ENCODE measurements around the gene YARS1. TPM values are rescaled to one million over a fixed set of nuclear protein-coding genes. Genes with fewer than 3 reads are reported as not detected.

The YARS1 gene
- total RNA-seq, 1 donor from 2014 or later = 160 TPM

DNA sequence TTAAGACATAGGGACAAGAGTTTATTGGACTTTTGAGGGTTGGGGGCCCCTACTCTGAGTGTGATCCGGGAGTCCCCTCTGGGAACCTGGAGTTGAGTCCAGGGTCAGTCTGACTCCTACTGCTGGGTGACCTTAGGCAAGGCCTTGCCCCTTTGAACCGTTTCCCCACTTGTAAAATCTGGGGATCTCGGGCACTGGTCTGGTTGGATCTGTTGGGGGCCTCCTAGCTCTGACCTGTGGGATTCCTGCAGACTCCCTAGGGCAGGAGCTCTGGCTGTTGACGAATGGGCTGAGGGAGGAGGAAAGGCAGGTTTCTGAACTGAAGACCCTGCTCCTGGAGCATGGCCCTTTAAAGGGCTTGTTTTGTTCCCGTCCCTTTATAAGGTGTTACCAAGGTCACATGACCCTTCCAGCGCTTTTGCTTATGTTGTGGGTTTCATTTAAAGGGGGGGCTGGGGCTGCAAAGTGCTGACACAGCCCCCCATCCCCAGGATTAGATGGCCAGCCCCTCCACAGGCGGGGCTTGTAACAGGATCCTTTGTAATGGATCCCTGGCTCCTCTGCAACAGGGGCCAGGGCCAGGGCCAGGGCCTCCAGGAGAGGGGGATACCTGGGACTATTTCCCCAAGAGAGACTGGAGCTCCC is 50.7 kb downstream of the YARS1 start:
- no peaks in the 10 kb centered on the region for H3K27me3 Mint-ChIP-seq (ENCODE audit: low read depth)
- H3K4me3 Mint-ChIP-seq (ENCODE audit: unreplicated experiment) = no peak overlapping the region
- no peak overlapping the region for H3K27ac Mint-ChIP-seq (ENCODE audit: unreplicated experiment)
- no peaks in the 10 kb centered on the region for H3K9me3 Mint-ChIP-seq (ENCODE audit: low read depth)
- peaks cover 47% of the 10 kb centered on the region for H3K4me1 Mint-ChIP-seq (ENCODE audit: low read depth)
- no peaks in the 10 kb centered on the region for H3K36me3 Mint-ChIP-seq (ENCODE audit: low read depth)
- TF ChIP-seq, protein P1, sequence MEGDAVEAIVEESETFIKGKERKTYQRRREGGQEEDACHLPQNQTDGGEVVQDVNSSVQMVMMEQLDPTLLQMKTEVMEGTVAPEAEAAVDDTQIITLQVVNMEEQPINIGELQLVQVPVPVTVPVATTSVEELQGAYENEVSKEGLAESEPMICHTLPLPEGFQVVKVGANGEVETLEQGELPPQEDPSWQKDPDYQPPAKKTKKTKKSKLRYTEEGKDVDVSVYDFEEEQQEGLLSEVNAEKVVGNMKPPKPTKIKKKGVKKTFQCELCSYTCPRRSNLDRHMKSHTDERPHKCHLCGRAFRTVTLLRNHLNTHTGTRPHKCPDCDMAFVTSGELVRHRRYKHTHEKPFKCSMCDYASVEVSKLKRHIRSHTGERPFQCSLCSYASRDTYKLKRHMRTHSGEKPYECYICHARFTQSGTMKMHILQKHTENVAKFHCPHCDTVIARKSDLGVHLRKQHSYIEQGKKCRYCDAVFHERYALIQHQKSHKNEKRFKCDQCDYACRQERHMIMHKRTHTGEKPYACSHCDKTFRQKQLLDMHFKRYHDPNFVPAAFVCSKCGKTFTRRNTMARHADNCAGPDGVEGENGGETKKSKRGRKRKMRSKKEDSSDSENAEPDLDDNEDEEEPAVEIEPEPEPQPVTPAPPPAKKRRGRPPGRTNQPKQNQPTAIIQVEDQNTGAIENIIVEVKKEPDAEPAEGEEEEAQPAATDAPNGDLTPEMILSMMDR (IDR thresholded peaks at IDR 0.05) = no peak
- no peak for DNase-seq (ENCODE audit: low spot score)

DNA sequence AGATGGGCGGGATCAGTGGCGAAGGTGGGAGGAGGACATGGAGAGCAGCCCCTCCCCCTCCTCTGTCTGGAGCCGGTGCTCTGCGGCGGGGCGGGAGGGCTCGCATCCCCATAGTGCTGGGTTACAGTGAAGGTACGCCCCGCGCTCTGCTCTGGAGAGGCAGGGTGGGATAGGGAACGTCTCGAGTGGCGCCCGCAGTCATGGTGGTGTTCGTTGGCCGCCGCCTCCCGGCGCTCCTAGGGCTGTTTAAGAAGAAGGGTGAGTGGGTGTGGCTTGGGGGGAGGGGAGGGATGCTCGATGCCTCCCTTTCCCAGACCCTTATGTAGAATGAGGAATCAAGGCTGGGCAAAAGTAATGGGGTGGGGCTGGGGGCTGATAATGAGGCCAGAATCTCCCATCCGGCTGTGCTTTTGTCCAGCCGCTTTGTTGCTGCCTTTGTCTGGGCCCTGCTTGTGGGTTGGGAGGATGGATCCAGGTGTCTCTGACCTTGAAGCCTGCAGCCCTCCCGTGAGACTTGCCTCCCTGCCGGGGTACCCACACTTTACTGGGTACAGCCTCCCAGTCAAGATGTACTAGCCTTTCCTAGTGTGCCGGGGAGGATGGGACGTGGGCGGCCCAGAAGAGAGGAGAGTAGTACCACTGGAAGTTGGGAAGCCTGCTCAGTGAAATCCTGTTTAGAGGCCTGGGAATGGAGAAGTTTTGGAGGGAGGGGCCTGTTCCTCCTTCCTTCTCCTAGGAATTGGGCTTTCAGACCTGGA is 51.4 kb downstream of the YARS1 start:
- DNase-seq (ENCODE audit: low spot score) = no peak
- H3K9me3 Mint-ChIP-seq (ENCODE audit: low read depth) = no peaks in the 10 kb centered on the region
- TF ChIP-seq, protein P1 (IDR thresholded peaks at IDR 0.05) = no peak
- peaks cover 54% of the 10 kb centered on the region for H3K4me1 Mint-ChIP-seq (ENCODE audit: low read depth)
- H3K27me3 Mint-ChIP-seq (ENCODE audit: low read depth) = no peaks in the 10 kb centered on the region
- H3K4me3 Mint-ChIP-seq (ENCODE audit: unreplicated experiment) = no peak overlapping the region
- no peak overlapping the region for H3K27ac Mint-ChIP-seq (ENCODE audit: unreplicated experiment)
- H3K36me3 Mint-ChIP-seq (ENCODE audit: low read depth) = no peaks in the 10 kb centered on the region

DNA sequence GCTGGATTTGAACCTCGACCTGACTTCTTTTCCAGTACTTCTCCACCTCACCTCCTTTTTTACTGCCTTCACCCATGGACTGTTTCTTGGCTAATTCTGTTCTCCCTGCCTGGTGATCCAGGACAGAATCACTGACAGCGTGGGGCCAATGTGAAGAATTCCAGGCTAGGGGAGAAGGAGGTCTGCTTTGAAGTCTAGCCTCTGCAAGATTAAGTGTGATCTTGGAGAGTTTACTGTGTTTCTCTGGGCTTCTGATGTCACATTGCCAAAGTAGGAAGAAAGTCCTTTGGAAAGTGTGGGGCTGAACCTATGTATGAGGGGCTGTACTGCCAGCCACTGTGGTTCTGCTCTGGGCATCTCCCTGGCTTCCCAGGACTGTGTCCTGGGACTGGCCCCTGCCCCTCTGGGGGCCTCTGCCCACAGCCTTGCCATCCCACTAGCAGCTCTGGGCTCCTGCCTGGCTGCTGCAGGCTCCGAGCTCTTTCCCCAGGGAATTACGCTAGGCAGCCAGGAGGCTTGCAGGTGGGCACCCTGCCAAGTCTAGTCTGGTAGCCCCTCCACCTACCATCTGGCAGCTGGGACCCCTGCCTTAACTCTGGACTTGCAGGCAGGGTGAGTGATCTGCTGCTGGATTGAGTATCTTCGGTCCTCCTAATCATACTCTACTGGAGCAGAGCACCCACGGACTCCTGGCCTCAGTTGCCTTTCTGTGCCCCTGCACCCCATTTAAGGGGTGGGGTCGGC is 52.2 kb downstream of the YARS1 start:
- peak overlapping the region; percentile 2 for H3K27ac Mint-ChIP-seq (ENCODE audit: unreplicated experiment)
- no peaks in the 10 kb centered on the region for H3K27me3 Mint-ChIP-seq (ENCODE audit: low read depth)
- peaks cover 60% of the 10 kb centered on the region for H3K4me1 Mint-ChIP-seq (ENCODE audit: low read depth)
- H3K4me3 Mint-ChIP-seq (ENCODE audit: unreplicated experiment) = no peak overlapping the region
- TF ChIP-seq, protein P1 (IDR thresholded peaks at IDR 0.05) = no peak
- DNase-seq (ENCODE audit: low spot score) = no peak
- H3K36me3 Mint-ChIP-seq (ENCODE audit: low read depth) = no peaks in the 10 kb centered on the region
- no peaks in the 10 kb centered on the region for H3K9me3 Mint-ChIP-seq (ENCODE audit: low read depth)

DNA sequence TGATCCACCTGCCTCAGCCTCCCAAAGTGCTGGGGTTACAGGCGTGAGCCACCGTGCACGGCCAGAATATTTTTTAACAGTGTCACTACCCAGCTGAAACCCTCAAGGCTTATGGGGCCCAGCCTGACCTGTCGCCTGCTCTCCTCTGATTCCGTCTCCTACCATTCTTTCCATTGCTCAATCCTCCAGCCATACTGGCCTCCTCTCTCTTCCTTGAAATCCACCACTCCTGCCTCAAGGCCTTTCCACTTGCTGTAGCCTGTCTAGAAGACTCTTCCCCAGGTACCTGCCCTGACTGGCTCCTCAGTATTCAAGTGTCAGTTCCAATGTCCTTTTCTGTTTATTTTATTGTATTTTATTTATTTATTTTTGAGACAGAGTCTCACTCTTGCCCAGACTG is 53.9 kb downstream of the YARS1 start:
- no peaks in the 10 kb centered on the region for H3K9me3 Mint-ChIP-seq (ENCODE audit: low read depth)
- no peak overlapping the region for H3K27ac Mint-ChIP-seq (ENCODE audit: unreplicated experiment)
- H3K4me3 Mint-ChIP-seq (ENCODE audit: unreplicated experiment) = no peak overlapping the region
- DNase-seq (ENCODE audit: low spot score) = no peak
- H3K36me3 Mint-ChIP-seq (ENCODE audit: low read depth) = no peaks in the 10 kb centered on the region
- H3K27me3 Mint-ChIP-seq (ENCODE audit: low read depth) = no peaks in the 10 kb centered on the region
- TF ChIP-seq, protein P1 (IDR thresholded peaks at IDR 0.05) = no peak
- peaks cover 63% of the 10 kb centered on the region for H3K4me1 Mint-ChIP-seq (ENCODE audit: low read depth)

DNA sequence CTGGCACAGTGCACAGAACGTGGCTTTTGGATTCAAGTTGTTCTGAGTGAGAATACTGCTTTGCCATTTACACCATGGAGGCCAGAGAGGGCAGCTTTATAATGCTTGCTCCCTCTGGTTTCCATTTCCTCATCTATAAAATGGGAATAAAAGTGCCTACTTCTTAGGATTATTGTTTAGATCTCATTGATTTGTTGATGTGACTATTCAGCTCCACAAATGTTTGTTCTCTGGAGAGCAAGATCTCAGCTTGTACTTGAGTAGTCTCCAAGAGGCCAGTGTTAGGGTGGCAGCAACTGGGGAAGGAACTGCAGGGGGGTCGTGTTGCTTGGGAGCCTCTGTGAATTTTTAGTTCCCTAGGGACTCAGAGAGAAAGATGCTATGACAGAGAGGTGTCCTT is 55.2 kb downstream of the YARS1 start:
- H3K27ac Mint-ChIP-seq (ENCODE audit: unreplicated experiment) = peak overlapping the region; percentile 87
- no peak for DNase-seq (ENCODE audit: low spot score)
- TF ChIP-seq, protein P1 (IDR thresholded peaks at IDR 0.05) = no peak
- no peak overlapping the region for H3K4me3 Mint-ChIP-seq (ENCODE audit: unreplicated experiment)
- no peaks in the 10 kb centered on the region for H3K36me3 Mint-ChIP-seq (ENCODE audit: low read depth)
- no peaks in the 10 kb centered on the region for H3K9me3 Mint-ChIP-seq (ENCODE audit: low read depth)
- peaks cover 52% of the 10 kb centered on the region for H3K4me1 Mint-ChIP-seq (ENCODE audit: low read depth)
- no peaks in the 10 kb centered on the region for H3K27me3 Mint-ChIP-seq (ENCODE audit: low read depth)

Data from chondrocyte (in vitro differentiated cells).